ENCODE measurements around the gene LMO2.

The LMO2 gene

GRCh38 chr11:33892906-33893594 lies 1.2 kb upstream of the LMO2 start:
- Histone ChIP-seq H3K27ac (no peak overlapping the region), H3K36me3 (no peaks in the 10 kb centered on the region), H3K4me3 (ENCODE audit: low read depth, low read length) (no peak overlapping the region), H3K9me3 (ENCODE audit: severe bottlenecking) (peaks cover 6% of the 10 kb centered on the region), H3K27me3 (ENCODE audit: insufficient read depth, low read depth, severe bottlenecking) (no peaks in the 10 kb centered on the region)
- no peak for DNase-seq
- no peak for TF ChIP-seq CTCF (IDR thresholded peaks at IDR 0.05; ENCODE audit: low read depth, low read length)

DNA sequence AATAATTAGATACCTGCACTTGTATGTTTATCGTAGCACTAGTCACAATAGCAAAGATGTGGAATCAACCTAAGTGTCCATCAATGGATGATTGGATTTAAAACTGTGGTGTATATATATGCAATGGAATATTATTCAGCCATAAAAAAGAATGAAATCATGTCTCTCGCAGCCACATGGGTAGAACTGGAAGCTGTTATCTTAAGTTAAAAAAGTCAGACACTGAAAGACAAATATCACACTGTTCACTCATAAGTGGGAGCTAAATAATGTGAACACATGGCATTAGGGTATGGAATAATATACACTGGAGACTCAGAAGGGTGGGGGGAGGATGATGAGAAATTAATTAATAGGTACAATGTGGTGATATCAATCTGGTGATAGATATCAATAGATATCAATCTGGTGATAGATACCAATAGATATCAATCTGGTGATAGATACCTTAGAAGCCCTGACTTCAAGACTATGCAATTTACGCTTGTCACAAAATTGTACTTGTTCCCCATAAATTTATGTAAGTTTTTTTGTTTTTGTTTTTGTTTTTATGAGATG lies 2.0 kb downstream of the LMO2 start:
- Histone ChIP-seq H3K9me3 (ENCODE audit: severe bottlenecking) (peaks cover 6% of the 10 kb centered on the region), H3K27ac (no peak overlapping the region), H3K4me3 (ENCODE audit: low read depth, low read length) (no peak overlapping the region), H3K36me3 (no peaks in the 10 kb centered on the region), H3K27me3 (ENCODE audit: insufficient read depth, low read depth, severe bottlenecking) (no peaks in the 10 kb centered on the region)
- TF ChIP-seq CTCF (IDR thresholded peaks at IDR 0.05; ENCODE audit: low read depth, low read length), result no peak
- DNase-seq, result no peak

DNA sequence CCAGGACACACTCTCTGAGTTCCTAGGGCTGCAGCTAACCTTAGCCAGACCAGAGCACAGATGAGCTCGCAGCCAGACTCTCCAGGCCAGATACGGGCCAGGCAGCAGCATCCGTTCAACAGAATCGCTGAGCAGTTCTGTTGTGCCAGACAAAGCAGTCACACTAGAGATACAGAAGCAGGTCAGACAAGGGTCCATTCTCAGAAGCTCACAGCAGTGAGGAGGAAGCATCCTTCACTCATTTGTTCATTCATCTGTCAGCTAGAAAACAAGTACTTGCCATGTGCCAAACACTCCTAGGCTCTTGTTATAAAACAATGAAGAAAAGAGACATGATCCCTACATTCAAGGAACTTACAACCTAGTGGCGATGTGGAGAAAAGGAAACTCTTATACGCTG lies 2.6 kb downstream of the LMO2 start:
- Histone ChIP-seq H3K4me3 (ENCODE audit: low read depth, low read length) (no peak overlapping the region), H3K36me3 (no peaks in the 10 kb centered on the region), H3K9me3 (ENCODE audit: severe bottlenecking) (peaks cover 6% of the 10 kb centered on the region), H3K27me3 (ENCODE audit: insufficient read depth, low read depth, severe bottlenecking) (no peaks in the 10 kb centered on the region), H3K27ac (no peak overlapping the region)
- TF ChIP-seq CTCF (IDR thresholded peaks at IDR 0.05; ENCODE audit: low read depth, low read length), result no peak
- no peak for DNase-seq

DNA sequence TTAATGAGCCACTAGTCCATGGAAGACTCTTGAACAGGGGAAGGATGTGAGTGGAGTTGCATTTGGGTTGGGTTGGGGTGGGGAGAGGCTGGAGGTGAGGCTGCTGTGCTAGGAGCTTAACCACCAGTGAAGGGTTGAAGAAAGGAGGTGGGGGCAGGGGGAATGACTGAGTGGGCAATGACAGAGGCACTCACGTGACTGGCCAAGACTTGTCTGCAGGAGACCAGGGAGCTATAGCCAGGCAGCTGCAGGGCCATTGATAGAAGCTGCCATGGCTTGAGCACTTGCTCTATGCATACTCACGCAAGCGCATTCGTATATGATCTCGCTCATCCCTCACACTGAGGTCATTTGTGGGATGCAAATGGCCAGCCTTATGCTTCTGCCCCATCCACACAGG lies 4.0 kb downstream of the LMO2 start:
- Histone ChIP-seq H3K36me3 (no peaks in the 10 kb centered on the region), H3K9me3 (ENCODE audit: severe bottlenecking) (peaks cover 6% of the 10 kb centered on the region), H3K4me3 (ENCODE audit: low read depth, low read length) (no peak overlapping the region), H3K27me3 (ENCODE audit: insufficient read depth, low read depth, severe bottlenecking) (no peaks in the 10 kb centered on the region), H3K27ac (no peak overlapping the region)
- TF ChIP-seq CTCF (IDR thresholded peaks at IDR 0.05; ENCODE audit: low read depth, low read length), result no peak
- DNase-seq, result no peak

DNA sequence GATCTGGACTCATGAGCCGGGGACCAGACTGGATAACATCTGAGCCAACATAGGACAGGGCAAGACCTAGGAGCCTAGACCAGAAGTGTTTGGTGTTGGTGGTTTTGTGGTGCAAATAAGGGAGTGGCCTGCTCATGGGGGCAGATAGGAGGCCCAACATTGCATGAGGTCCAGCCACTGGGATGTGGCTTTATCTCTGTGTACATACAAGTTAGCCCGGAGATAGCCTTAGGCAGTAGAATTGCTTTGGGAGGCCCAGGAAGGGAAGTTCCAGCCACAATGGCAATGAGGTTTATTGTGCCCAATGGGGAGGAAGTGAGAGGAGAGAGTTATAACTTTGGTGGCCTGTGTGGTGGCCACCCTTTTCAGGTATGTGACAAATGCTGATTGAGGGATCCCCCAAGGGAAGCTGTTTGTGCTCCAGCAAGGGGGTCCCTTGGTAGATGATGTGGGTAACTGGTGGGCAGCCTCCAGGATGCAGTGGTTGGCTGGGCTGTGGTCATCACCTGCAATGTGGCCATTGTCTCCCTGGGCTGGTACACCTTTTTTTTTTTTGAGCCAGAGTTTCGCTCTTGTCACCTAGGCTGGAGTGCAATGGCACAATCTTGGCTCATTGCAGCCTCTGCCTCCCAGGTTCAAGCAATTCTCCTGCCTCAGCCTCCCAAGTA lies 6.4 kb downstream of the LMO2 start:
- Histone ChIP-seq H3K4me3 (ENCODE audit: low read depth, low read length) (no peak overlapping the region), H3K27me3 (ENCODE audit: insufficient read depth, low read depth, severe bottlenecking) (no peaks in the 10 kb centered on the region), H3K36me3 (no peaks in the 10 kb centered on the region), H3K9me3 (ENCODE audit: severe bottlenecking) (peaks cover 6% of the 10 kb centered on the region), H3K27ac (no peak overlapping the region)
- TF ChIP-seq CTCF (IDR thresholded peaks at IDR 0.05; ENCODE audit: low read depth, low read length), result no peak
- no peak for DNase-seq
